Measurements from ENCODE around the gene PLXDC2. TPM values are rescaled to one million over a fixed set of nuclear protein-coding genes. Genes with fewer than 3 reads are reported as not detected.

PLXDC2 gene
- total RNA-seq, 1 experiment from 2014 or later, result 38.7 TPM

- Histone ChIP-seq H3K18ac (ENCODE audit: insufficient read length, low read depth, low read length) (no peak overlapping the region), H3K9me3 (ENCODE audit: control insufficient read depth, low read depth, low read length) (no peaks in the 10 kb centered on the region), H4K8ac (replicated peaks; ENCODE audit: insufficient read length, low read depth, low read length) (no peak overlapping the region), H3K4me1 (ENCODE audit: insufficient read depth, low read length) (no peaks in the 10 kb centered on the region), H3K23ac (ENCODE audit: insufficient read length, low read depth, low read length) (no peak overlapping the region), H2BK5ac (ENCODE audit: insufficient read length, low read length) (no peak overlapping the region), H3K9ac (ENCODE audit: extremely low read depth, insufficient read length, low read length) (no peak overlapping the region), H2BK15ac (ENCODE audit: low read depth, low read length) (no peak overlapping the region), H3K56ac (ENCODE audit: insufficient read length, low read depth, low read length) (no peak overlapping the region), H3K23me2 (ENCODE audit: insufficient read length, low read depth, low read length, poor library complexity, severe bottlenecking) (no peaks in the 10 kb centered on the region), H3K27me3 (ENCODE audit: insufficient read depth, low read length) (no peaks in the 10 kb centered on the region), H3K79me1 (ENCODE audit: insufficient read depth, low read depth, low read length, poor library complexity, severe bottlenecking) (no peaks in the 10 kb centered on the region), H3K27ac (ENCODE audit: insufficient read length, low read depth, low read length) (no peak overlapping the region), H4K91ac (ENCODE audit: insufficient read length, low read depth, low read length) (no peak overlapping the region), H3K14ac (ENCODE audit: insufficient read depth, low read length) (no peak overlapping the region), H2BK120ac (ENCODE audit: low read depth, low read length, poor library complexity, severe bottlenecking) (no peak overlapping the region), H3K4ac (ENCODE audit: low read depth, low read length) (no peak overlapping the region), H3K4me2 (ENCODE audit: insufficient read depth, insufficient read length, low read length) (no peak overlapping the region), H3T11ph (ENCODE audit: low read length) (no peak overlapping the region), H4K20me1 (ENCODE audit: control insufficient read depth, insufficient read depth, insufficient read length) (no peaks in the 10 kb centered on the region), H2AK5ac (ENCODE audit: insufficient read length, low read length) (no peak overlapping the region), H4K5ac (ENCODE audit: insufficient read length, low read depth, low read length) (no peak overlapping the region), H2AFZ (ENCODE audit: low read length) (no peak overlapping the region), H2BK20ac (ENCODE audit: low read depth, low read length, poor library complexity, severe bottlenecking) (no peak overlapping the region), H3K79me2 (ENCODE audit: insufficient read depth, low read length) (no peaks in the 10 kb centered on the region), H2BK12ac (ENCODE audit: insufficient read length, low read depth, low read length) (no peak overlapping the region)
- WGBS (ENCODE audit: extremely low coverage, insufficient read length, low lambda C conversion rate), result no CpG with 5 or more reads among the region's 2 CpGs
- Mint-ChIP-seq H3K4me1 (peaks cover 24 to 25% of the 10 kb centered on the region in 2 experiments), H3K36me3 (ENCODE audit: insufficient read depth in 1 of 3, low read depth in 3 of 3) (no peaks in the 10 kb centered on the region; a peak in 1 of 7 replicates), H3K4me3 (no peak overlapping the region), H3K27me3 (ENCODE audit: low read depth) (no peaks in the 10 kb centered on the region), H3K27ac (no peak overlapping the region), H3K9me3 (no peaks in the 10 kb centered on the region)
- no peak for TF ChIP-seq CTCF (conservative IDR thresholded peaks at IDR 0.05)
- no peak for DNase-seq
These were observed 25.2 kb upstream of the PLXDC2 start for GRCh38 chr10:19791032-19791431.

Data from H9 (cell line).